Measurements from ENCODE around the gene TOB1.
A peak's percentile ranks its signal among the peaks of the same experiment; 100 is the strongest.

Gene TOB1

DNA sequence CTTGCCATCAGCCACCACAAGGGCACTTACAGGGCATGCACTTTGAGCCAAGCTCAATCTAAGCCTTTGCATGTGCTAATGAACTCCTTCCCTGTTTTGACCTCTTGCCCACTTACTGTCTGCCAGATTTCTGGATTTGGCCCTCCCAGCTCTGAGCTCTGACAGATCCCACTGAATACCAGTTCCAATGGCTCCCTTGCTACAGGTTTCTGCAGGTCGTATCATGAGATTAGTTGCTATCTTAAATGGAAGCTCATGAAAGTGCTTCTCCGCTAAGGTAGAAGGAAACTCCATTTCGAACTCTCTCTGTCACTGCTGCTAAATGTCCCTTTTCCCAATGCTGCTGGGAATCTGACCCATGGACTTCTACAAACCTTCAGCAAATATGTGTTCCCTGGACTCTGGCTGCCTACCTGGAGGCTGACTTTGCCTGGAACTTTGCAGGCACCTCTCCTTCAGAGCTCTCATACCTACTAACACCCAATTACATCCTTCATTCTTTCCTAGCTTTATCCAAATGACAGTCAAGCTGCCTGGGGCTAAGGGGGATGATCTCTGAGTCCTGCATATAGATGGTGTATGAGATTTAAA is 23.5 kb upstream of the TOB1 start:
- TF ChIP-seq, protein P1, sequence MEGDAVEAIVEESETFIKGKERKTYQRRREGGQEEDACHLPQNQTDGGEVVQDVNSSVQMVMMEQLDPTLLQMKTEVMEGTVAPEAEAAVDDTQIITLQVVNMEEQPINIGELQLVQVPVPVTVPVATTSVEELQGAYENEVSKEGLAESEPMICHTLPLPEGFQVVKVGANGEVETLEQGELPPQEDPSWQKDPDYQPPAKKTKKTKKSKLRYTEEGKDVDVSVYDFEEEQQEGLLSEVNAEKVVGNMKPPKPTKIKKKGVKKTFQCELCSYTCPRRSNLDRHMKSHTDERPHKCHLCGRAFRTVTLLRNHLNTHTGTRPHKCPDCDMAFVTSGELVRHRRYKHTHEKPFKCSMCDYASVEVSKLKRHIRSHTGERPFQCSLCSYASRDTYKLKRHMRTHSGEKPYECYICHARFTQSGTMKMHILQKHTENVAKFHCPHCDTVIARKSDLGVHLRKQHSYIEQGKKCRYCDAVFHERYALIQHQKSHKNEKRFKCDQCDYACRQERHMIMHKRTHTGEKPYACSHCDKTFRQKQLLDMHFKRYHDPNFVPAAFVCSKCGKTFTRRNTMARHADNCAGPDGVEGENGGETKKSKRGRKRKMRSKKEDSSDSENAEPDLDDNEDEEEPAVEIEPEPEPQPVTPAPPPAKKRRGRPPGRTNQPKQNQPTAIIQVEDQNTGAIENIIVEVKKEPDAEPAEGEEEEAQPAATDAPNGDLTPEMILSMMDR (IDR thresholded peaks at IDR 0.05; ENCODE audit: extremely low read depth, insufficient read depth, missing control alignments): no peak
- no peak for DNase-seq (ENCODE audit: low spot score)
- in situ Hi-C loops (cut with MboI; ENCODE audit: low pct_unique_long_range_greater_than_20kb, low sequenced_read_pairs, unreplicated experiment): no loop called here

DNA sequence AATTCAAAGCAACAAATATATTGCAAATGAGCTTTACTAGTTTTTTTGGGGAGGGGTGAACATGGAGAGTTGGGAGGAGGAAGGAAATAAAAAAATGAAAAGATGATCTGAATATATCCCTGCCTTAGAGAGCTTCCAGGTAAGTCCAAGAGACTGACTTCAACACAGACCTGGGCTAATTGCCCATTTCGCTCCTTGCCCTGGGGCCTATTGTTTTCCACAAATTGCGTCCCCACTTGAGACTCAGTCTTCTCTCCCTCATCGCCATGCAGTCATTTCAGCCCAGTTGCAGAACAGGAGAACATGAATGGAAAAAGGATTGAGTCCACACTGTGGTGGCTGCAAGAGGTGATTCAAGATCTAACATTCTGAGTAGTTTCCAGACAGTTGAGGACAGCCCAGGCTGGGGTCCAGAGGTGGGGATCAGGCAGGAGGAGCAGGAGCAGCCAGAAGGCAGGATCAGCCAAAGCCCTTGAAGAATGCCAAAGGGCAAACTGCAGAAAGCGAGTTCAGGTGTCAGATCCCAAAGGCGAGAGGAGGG is 21.6 kb upstream of the TOB1 start:
- in situ Hi-C loops (cut with MboI; ENCODE audit: low pct_unique_long_range_greater_than_20kb, low sequenced_read_pairs, unreplicated experiment): no loop called here
- no peak for DNase-seq (ENCODE audit: low spot score)
- TF ChIP-seq, protein P1 (IDR thresholded peaks at IDR 0.05; ENCODE audit: extremely low read depth, insufficient read depth, missing control alignments): no peak

DNA sequence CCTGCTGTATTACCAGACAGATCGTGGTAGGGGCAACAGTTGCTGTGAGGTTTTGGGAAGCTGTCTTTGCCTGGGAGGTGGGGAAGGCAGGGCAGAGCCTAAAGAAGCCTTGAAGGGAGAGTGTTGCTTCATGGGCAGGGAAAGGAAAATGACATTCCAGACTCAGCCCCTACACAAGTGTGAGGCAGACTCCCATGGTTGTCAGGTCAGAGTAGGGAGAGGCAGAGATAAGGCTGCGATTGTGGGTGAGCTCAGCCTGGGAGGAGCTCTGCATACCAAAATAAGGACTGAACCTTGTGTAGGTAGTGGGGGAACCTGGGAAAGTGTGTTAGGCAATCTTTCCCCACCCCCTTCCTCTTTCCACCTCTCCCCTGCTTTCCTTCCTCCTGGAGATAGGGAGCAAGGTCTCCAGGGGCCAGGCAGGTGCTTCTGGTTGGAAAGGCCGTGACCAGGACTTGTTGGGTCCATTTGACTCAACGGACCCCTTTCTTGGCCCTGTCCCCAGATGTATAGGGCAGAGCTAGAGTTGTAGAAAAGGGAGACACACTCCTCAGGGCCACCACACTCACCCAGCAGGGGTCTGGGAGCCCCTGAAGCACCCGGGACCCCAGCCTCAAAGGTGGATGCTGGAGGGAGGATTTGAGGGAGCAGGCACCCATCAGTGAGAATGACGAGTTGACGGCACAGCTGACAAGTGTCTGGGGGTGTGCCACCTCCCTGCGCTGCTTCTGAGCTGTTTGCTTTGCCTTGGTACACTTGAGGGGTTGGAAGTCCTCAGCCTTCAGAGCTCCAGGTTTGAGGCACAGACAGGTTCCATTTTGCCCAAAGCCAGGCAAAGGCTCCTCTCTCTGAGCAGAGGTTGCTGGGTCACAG is 18.5 kb upstream of the TOB1 start:
- TF ChIP-seq, protein P1 (IDR thresholded peaks at IDR 0.05; ENCODE audit: extremely low read depth, insufficient read depth, missing control alignments): no peak
- no peak for DNase-seq (ENCODE audit: low spot score)
- in situ Hi-C loops (cut with MboI; ENCODE audit: low pct_unique_long_range_greater_than_20kb, low sequenced_read_pairs, unreplicated experiment): no loop called here

DNA sequence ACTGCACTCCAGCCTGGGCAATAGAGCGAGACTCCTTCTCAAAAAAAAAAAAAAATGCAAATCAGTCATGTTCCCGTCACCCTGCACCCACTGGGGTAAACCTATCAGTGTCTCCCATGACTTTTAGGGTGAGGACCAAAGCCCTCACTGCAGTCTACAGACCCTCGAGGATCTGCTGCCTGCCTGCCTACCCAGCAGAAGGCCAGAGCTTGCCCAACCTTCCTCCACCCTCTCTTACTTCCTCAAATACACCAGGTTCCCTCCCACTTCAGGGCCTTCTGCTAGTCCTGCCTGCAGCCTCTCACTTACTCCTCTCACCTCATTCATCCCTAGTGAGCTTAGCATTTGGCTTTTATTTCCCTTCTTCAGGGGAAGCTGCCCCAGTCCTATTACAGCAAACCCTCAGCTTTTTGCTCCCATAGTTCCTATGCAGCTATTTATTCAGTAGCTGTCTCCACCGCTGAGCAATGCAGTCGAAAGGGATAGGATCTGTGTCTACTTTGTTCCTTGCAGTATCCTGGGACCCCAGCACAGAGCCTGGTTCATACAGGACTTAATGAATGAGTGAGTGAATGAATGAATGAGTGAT is 17.8 kb upstream of the TOB1 start:
- in situ Hi-C loops (cut with MboI; ENCODE audit: low pct_unique_long_range_greater_than_20kb, low sequenced_read_pairs, unreplicated experiment): no loop called here
- TF ChIP-seq, protein P1 (IDR thresholded peaks at IDR 0.05; ENCODE audit: extremely low read depth, insufficient read depth, missing control alignments): no peak
- DNase-seq (ENCODE audit: low spot score): peak; percentile 32

DNA sequence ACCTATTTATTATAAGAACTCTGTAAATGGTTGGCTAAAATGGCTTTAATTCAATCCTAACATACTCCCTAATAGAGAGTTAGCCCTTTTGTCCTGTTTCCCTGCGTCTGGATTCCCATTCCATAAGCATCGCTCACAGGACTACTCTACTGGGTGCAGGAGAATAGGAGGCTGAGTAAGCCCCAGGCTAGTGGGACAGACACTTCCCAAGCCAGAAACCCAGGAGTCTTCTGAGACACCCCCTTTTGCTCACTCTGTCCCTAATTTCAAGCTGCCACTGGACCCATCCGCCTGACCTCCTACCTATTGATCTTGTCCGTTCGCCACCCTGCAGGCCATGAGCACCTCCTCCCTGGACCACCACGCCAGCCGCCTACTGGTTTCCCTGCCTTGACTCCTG is 16.7 kb upstream of the TOB1 start:
- in situ Hi-C loops (cut with MboI; ENCODE audit: low pct_unique_long_range_greater_than_20kb, low sequenced_read_pairs, unreplicated experiment): no loop called here
- DNase-seq (ENCODE audit: low spot score): no peak
- TF ChIP-seq, protein P1 (IDR thresholded peaks at IDR 0.05; ENCODE audit: extremely low read depth, insufficient read depth, missing control alignments): no peak

DNA sequence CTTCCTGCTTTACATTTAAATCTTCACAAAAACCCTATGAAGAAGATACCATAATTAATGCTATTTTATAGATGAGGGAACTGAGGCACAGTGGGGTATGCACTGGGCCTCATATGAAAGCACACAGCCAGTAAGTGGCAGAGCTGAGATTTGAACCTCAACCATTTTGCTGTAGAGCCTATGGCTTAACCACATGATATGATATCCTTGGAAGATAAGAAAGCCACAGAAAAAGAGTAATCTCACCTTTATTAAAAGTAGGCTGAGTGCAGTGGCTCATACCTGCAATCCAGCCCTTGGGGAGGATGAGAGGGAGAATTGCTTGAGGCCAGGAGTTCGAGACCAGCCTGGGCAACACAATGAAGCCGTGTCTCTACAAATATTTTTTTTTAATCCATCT is 15.0 kb upstream of the TOB1 start:
- TF ChIP-seq, protein P1 (IDR thresholded peaks at IDR 0.05; ENCODE audit: extremely low read depth, insufficient read depth, missing control alignments): no peak
- DNase-seq (ENCODE audit: low spot score): no peak
- in situ Hi-C loops (cut with MboI; ENCODE audit: low pct_unique_long_range_greater_than_20kb, low sequenced_read_pairs, unreplicated experiment): no loop called here
